GM21367 (cell line): ENCODE data around the gene DHCR24.

Experiments
- ATAC-seq: cut with Tn5 transposase; IDR thresholded peaks from one replicate; pipeline ENCODE4 v1.9.1; 2021; ENCODE audit not compliant: unreplicated experiment

DHCR24 gene

DNA sequence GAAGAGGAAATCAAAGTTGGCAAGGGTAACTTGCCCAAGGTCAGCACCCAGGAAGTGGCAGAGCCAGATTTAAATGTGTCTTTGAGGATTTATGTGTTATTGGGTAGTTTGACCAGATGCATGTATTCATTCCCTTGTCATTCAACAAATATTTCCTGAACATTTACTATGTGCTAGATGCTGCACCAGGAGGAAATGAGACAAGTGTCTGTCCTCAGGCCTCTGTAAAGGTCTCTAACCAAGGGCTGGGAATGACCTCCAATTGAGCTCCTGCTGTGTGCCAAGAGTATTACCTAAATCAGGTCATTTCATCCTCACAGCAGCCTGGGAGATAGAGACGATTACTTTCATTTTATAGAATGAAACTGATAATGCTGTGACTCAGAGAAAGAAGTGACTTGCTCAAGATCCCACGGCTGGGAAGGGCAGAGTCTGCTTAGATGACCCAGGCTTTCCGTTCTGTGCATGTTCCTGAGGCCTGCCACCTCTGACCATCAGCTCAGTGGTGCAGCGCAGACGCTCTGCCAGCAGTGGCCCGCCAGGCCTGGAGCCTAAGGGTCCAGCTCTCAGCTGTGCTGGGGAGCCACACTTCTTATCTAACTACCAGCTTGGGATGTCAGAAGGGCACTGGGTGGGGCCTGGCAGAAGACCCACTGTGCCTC lies 82.4 kb downstream of the DHCR24 start:
- ATAC-seq = no peak

DNA sequence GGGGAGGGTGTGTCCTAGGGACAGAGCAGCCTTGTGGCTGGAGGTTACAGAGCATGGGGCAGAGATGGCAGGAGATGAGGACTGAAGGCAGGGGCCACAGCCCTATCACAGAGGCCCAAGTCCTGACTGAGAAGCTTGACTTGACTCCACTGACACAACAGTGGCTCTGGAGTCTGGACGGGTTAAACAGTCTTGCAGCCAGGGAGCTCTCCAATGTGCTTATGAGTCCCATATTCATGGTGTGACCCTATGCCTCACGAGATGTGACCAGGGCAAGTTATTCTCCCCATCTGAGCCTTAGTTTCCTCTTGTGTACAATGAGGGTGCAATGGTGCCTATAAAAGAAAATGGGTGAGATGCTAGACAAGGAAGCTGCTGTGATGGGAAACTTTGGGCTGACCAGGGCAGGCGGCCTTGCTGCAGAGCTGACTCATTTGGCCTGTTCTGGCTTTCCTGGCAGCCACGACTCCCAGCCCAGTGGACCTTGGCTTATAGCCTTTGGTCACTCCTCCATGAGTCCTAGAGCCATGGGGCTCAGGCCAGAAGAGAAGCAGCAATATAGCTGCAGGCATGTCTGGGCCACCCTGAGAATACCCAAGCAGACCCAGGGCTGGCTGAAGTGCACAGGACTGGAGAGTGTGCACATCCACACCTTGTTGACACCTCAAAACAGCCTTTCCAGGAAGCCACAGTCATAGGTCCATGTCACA lies 83.1 kb downstream of the DHCR24 start:
- no peak for ATAC-seq

DNA sequence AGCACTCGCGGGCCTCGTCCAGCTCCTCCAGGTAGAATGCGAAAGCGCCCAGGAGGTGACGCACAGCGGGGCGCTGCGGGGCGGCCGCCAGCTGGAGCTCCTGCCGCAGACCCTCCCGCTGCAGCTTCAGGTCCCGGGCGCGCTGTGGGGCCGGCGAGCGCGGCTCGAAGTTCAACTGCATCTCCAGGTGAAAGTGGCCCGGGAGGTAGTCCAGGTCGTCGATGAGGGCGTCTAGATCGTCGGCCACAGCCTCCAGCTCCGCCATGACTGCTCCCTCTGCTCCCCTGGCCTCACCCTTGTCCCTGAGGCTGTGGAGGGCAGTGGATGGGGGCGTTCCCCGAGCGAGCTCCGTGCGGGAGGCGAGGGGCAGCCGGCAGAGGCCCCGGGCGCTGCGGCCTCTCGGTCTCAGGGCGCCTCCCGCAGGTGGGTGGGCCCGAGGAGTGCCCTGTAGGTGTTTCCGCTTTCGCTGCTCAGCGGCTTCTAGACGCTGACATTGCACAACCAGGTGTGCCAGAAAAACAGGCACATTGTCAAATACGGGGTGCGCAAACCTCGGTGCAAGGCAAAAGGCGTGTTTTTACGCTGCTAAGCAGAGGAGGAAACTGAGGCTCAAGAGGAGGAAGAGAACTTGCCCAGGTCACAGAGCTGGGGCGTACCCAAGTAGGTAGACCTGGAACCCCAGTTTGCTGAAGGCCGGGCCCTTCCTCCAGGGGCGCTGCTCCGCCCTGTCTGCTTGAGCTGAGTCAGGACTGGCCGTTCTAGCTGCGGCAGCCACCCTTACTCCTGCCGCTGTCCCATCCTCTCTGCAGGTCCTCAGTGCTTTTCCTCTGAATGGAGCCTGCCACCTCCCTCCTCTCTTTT lies 85.9 kb downstream of the DHCR24 start, which contains the start of gene TTC22:
TTC22 (minus strand) TSS at position 425 of the 861 bp plus-strand sequence; CDS start at position 265, 160 bp downstream.
- peak; percentile 85 for ATAC-seq

- ATAC-seq = no peak
Measured at GRCh38 chr1:54800041-54800898, 86.7 kb downstream of the DHCR24 start.
